Heart right ventricle (tissue), 16 donors: Measurements from ENCODE around the gene EPS8L3. TPM values are rescaled to one million over a fixed set of nuclear protein-coding genes. Genes with fewer than 3 reads are reported as not detected.

Experiments
- ATAC-seq, 8 donors: fragments of 200-7000 bp; cut with Tn5 transposase; one replicate each; pipeline ENCODE4 v1.9.1; 2020; ENCODE audit warnings: mild to moderate bottlenecking in 8 of 8, moderate library complexity in 8 of 8, moderate number of reproducible peaks in 1 of 8
- DNase-seq, 2 donors: peaks; one replicate each; pipeline ENCODE4 v3.0.0-alpha.2; 2020
- H3K27ac ChIP-seq, 10 donors: fragments of 200-600 bp; sonication (generic) in 2 of 10; one replicate each; pipeline versions ENCODE4 v1.5.0 to v1.8.0; 2020 to 2022; ENCODE audit warnings: mild to moderate bottlenecking in 3 of 10
- H3K27me3 ChIP-seq, 7 donors: fragments of 200-600 bp; one replicate each; pipeline ENCODE4 v1.8.0; 2021 to 2022; ENCODE audit warnings: mild to moderate bottlenecking in 2 of 7
- H3K36me3 ChIP-seq, 9 donors: fragments of 200-600 bp; sonication (generic) in 1 of 9; one replicate each; pipeline versions ENCODE4 v1.5.0 to v1.8.0; 2020 to 2022; ENCODE audit warnings: mild to moderate bottlenecking in 2 of 9
- H3K4me1 ChIP-seq, 9 donors: fragments of 200-600 bp; sonication (generic) in 1 of 9; one replicate each; pipeline versions ENCODE4 v1.5.0 to v1.8.0; 2020 to 2022; ENCODE audit warnings: mild to moderate bottlenecking in 4 of 9
- H3K4me3 ChIP-seq, 10 donors: fragments of 200-600 bp; sonication (generic) in 2 of 10; one replicate each; pipeline versions ENCODE4 v1.5.0 to v1.8.0; 2020 to 2022; ENCODE audit warnings: mild to moderate bottlenecking in 7 of 10, moderate library complexity in 2 of 10
- H3K9me3 ChIP-seq, 11 donors: fragments of 200-600 bp in 10 of 11; sonication (generic) in 2 of 11; one replicate each; pipeline versions ENCODE4 v1.5.0 to v1.8.0; 2013 to 2022; ENCODE audit warnings: mild to moderate bottlenecking in 2 of 11, control low read depth in 1 of 11, moderate library complexity in 1 of 11
- WGBS, 2 donors: extraction: QIAGEN DNeasy Blood & Tissue Kit; methylation state at CpG; one replicate each; pipeline ENCODE4 v1.1.7; 2013; ENCODE audit warnings: inconsistent platforms in 1 of 2; 5-methylcytosine and 5-hydroxymethylcytosine counted together
- intact Hi-C, 10 donors: fragments of 100-400 bp; cut with DNase I; formaldehyde crosslinking; loops; one replicate each; pipeline versions ENCODE4 v1.11.1 to v1.14.2; 2022
- polyA plus RNA-seq, 2 donors: library from polyadenylated mRNA; stranded (reverse); fragments of 200-250 nt; gene quantifications; one replicate each; pipeline ENCODE4 v1.2.3, GENCODE V29; 2013
- total RNA-seq, 10 donors: library from RNA; stranded (reverse); fragmentation: NEBNext Ultra II Directional in 3 of 10; extraction: Animal tissue kit (Norgen Biotek cat#: 25700) in 3 of 10; gene quantifications; one replicate each; pipeline versions ENCODE4 v1.2.1 to v1.2.4, GENCODE V29; 2021 to 2023
- TF ChIP-seq, protein P1 (sequence below), 9 donors: fragments of 200-600 bp; sonication (generic) in 2 of 9; IDR thresholded peaks; one replicate each; pipeline versions ENCODE4 v1.5.0 to v1.8.0; 2021 to 2022; ENCODE audit warnings: antibody characterized with exemption in 9 of 9, mild to moderate bottlenecking in 5 of 9, moderate library complexity in 1 of 9
- donor health status: Arrhythmogenic right ventricular cardiomyopathy.
- donor health status: ischemic (EF 13 %, LVEDD 7.1; RV severe dilation, severe dysfunction).
- donor health status: healthy with polysubstance abuse.
- donor health status: DM: no; HTN: yes; CAD: no.
- donor health status: DM: no; HTN: no; CAD: no.
- donor health status: ischemic (EF 25% LVEDD 6.9; RV normal size, moderate dysfunction).
- donor health status: ischemic (EF 25% LVEDD 5.7; RV mildly dilated, moderate dysfunction).
- donor health status: healthy.
- donor health status: DM: yes; HTN: yes; CAD: no.
- donor health status: Ischemic cardiomyopathy.
- donor health status: ischemic (EF 35%, LVEDD 5.7; RV mildly dilated, moderate dysfunction).
- donor health status: nonischemic (EF 11% LVEDD 7.7; RV severe dilation, severe dysfunction).
- donor health status: DM: yes; HTN: yes; CAD: no.
- donor health status: PGD.
- donor health status: ischemic (EF 29% LVEDD 5.4; RV normal size, mild dysfunction).
- donor health status: nonischemic (EF 23%, LVEDD 6.1; RV moderate dilation, normal function).

Gene EPS8L3
- total and polyA plus RNA-seq, 12 donors = 0.49 to 0.61 (median 0.56) TPM; not detected in 9

- Histone ChIP-seq H3K4me1 (peaks cover 0 to 19% (median 13%) of the 10 kb centered on the region in 9 donors), H3K27me3 (peaks cover 0 to 15% (median 0%) of the 10 kb centered on the region in 7 donors), H3K9me3 (no peaks in the 10 kb centered on the region), H3K36me3 (peaks cover 0 to 29% (median 12%) of the 10 kb centered on the region in 9 donors), H3K4me3 (peak within 1 kb of the TSS; percentile 66 to 90 (median 76)), H3K27ac (peak within 1 kb of the TSS; percentile 25 to 84 (median 74))
- DNase-seq (no peak), ATAC-seq (peak in 7 of 8 donors; percentile 7 to 31 (median 17))
- TF ChIP-seq, protein P1, sequence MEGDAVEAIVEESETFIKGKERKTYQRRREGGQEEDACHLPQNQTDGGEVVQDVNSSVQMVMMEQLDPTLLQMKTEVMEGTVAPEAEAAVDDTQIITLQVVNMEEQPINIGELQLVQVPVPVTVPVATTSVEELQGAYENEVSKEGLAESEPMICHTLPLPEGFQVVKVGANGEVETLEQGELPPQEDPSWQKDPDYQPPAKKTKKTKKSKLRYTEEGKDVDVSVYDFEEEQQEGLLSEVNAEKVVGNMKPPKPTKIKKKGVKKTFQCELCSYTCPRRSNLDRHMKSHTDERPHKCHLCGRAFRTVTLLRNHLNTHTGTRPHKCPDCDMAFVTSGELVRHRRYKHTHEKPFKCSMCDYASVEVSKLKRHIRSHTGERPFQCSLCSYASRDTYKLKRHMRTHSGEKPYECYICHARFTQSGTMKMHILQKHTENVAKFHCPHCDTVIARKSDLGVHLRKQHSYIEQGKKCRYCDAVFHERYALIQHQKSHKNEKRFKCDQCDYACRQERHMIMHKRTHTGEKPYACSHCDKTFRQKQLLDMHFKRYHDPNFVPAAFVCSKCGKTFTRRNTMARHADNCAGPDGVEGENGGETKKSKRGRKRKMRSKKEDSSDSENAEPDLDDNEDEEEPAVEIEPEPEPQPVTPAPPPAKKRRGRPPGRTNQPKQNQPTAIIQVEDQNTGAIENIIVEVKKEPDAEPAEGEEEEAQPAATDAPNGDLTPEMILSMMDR (IDR thresholded peaks at IDR 0.05) = no peak
- WGBS, 2 donors = 4 to 6% methylated on average over 10 of the region's 10 CpGs
- intact Hi-C loops = no loop called here
Measured at GRCh38 chr1:109740615-109741373, 22.9 kb downstream of the EPS8L3 start, which contains the start of gene GSTM3. Gene GSTM3 (minus strand): TSS chr1:109741038. CDS start chr1:109740287, 751 bp downstream.

DNA sequence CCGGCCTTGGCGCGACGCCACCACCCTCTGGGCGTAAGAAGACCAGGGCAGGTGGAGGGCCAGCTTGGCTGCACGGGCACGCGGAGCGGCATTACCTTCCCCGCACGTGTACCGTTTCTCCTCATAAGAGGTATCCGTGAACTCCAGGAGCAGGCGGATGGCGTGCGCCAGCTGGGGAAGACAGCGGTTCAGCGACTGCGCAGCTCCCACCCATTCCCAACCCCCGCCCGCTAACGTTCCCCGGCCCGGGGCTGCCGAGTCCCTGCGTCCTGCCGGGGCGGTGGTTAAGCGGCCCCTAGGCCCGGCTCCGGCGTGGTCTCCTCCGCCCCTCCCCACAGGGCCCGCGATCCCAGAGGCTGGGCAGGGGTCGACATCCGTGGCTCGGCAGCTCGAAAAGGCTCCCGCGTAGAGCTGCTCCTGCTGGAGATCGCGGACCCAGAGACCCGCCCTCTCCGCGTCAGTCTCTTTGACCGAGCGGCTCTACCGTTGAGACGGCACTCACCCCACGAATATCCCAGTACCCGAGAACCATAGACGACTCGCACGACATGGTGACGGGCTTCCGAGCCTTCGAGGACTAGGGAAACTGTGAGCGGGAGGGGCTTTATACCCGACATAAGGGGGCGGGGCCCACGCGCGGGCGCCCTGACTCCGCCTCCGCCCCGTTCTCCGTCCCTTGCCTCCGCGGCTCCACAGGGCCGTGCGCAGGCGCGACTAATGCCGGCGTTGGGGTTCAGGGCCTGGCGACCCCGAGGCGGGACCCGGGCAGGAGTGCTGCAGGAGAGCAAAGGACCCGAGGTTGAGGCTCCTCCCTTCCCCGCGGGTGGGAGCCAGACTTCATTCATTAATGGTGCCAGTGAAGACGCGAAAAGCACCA, 23.7 kb downstream of the EPS8L3 start:
- WGBS, 2 donors = 1% methylated on average over 83 to 86 of the region's 86 CpGs
- peak overlapping the region; percentile 66 to 90 (median 76) for H3K4me3 ChIP-seq
- TF ChIP-seq, protein P1 (IDR thresholded peaks at IDR 0.05) = no peak
- intact Hi-C loops = loop anchor here in 2 of 10 donors (5.0 kb wide), 1 partner anchor 32 kb away; no protein-coding TSS in a partner anchor
- ATAC-seq (peak; percentile 95 to 99 (median 98)), DNase-seq (peak; percentile 82 to 86)
- peaks cover 0 to 19% (median 13%) of the 10 kb centered on the region in 9 donors for H3K4me1 ChIP-seq
- H3K36me3 ChIP-seq = peaks cover 0 to 29% (median 12%) of the 10 kb centered on the region in 9 donors
- H3K27me3 ChIP-seq = peaks cover 0 to 15% (median 0%) of the 10 kb centered on the region in 7 donors
- no peaks in the 10 kb centered on the region for H3K9me3 ChIP-seq
- H3K27ac ChIP-seq = peak overlapping the region; percentile 25 to 84 (median 74)

DNA sequence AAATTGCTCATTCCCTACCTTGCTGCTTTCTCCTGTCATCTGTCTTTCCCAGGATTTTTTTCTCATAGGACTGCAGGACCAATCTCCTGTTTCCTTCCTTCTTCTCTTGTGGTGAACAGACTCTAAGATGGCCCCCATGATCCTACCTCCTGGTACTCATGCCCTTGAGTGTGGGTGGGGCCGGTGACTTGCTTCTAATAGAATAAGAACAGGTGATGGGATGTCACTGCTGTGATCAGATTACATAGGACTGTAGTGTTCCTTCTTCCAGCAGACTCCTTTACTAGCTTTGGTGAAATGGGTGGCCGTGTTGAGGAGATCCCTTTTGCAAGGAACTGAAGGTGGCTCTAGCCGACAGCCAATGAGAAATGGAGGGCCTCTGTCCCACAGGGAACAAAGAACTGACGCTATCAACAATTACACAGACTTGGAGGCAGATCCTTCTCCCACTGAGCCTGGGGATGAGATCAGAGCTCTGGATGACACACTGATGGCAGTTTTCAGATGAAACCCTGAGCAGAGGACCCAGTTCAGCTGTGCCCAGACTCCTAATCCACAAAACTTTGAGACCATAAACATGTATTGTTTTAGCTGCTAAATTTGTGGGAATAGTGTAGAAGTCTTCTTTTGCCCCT, 30.4 kb downstream of the EPS8L3 start:
- intact Hi-C loops = no loop called here
- no peaks in the 10 kb centered on the region for H3K4me1 ChIP-seq
- H3K27ac ChIP-seq = no peak overlapping the region
- ATAC-seq (no peak), DNase-seq (no peak)
- H3K9me3 ChIP-seq = peaks cover 0 to 9% (median 0%) of the 10 kb centered on the region in 11 donors
- no peaks in the 10 kb centered on the region for H3K27me3 ChIP-seq
- peaks cover 0 to 30% (median 12%) of the 10 kb centered on the region in 9 donors for H3K36me3 ChIP-seq
- WGBS, 2 donors = 91 to 92% methylated on average over 4 of the region's 4 CpGs
- TF ChIP-seq, protein P1 (IDR thresholded peaks at IDR 0.05) = no peak
- H3K4me3 ChIP-seq = no peak overlapping the region
